ENCODE data around the gene SUPV3L1. TPM values are rescaled to one million over a fixed set of nuclear protein-coding genes. Genes with fewer than 3 reads are reported as not detected.

SUPV3L1 gene
- total RNA-seq, 4 donors from 2014 or later: 18.5 to 35.0 (median 30.6) TPM

GRCh38 chr10:69226919-69227450, 47.0 kb downstream of the SUPV3L1 start:
- H3K9me3 ChIP-seq: no peaks in the 10 kb centered on the region
- H3K4me3 ChIP-seq: no peak overlapping the region
- no peak for TF ChIP-seq POLR2A (IDR thresholded peaks at IDR 0.05)
- TF ChIP-seq, protein P1, sequence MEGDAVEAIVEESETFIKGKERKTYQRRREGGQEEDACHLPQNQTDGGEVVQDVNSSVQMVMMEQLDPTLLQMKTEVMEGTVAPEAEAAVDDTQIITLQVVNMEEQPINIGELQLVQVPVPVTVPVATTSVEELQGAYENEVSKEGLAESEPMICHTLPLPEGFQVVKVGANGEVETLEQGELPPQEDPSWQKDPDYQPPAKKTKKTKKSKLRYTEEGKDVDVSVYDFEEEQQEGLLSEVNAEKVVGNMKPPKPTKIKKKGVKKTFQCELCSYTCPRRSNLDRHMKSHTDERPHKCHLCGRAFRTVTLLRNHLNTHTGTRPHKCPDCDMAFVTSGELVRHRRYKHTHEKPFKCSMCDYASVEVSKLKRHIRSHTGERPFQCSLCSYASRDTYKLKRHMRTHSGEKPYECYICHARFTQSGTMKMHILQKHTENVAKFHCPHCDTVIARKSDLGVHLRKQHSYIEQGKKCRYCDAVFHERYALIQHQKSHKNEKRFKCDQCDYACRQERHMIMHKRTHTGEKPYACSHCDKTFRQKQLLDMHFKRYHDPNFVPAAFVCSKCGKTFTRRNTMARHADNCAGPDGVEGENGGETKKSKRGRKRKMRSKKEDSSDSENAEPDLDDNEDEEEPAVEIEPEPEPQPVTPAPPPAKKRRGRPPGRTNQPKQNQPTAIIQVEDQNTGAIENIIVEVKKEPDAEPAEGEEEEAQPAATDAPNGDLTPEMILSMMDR (IDR thresholded peaks at IDR 0.05): no peak
- no peak overlapping the region for H3K27ac ChIP-seq
- intact Hi-C loops (cut with DNase I; ENCODE audit: low total_unique reads): no loop called here
- peaks cover 0 to 5% of the 10 kb centered on the region in 2 donors for H3K4me1 ChIP-seq
- H3K27me3 ChIP-seq: no peaks in the 10 kb centered on the region
- no peaks in the 10 kb centered on the region for H3K36me3 ChIP-seq
- no peak for DNase-seq

GRCh38 chr10:69228151-69228550, 48.1 kb downstream of the SUPV3L1 start:
- Histone ChIP-seq H3K4me1 (peaks cover 0 to 4% of the 10 kb centered on the region in 2 donors), H3K27ac (no peak overlapping the region), H3K36me3 (no peaks in the 10 kb centered on the region), H3K27me3 (no peaks in the 10 kb centered on the region), H3K4me3 (no peak overlapping the region), H3K9me3 (no peaks in the 10 kb centered on the region)
- no peak for DNase-seq
- intact Hi-C loops (cut with DNase I; ENCODE audit: low total_unique reads): no loop called here
- no peak for TF ChIP-seq POLR2A (IDR thresholded peaks at IDR 0.05)
- TF ChIP-seq, protein P1 (IDR thresholded peaks at IDR 0.05): no peak

DNA sequence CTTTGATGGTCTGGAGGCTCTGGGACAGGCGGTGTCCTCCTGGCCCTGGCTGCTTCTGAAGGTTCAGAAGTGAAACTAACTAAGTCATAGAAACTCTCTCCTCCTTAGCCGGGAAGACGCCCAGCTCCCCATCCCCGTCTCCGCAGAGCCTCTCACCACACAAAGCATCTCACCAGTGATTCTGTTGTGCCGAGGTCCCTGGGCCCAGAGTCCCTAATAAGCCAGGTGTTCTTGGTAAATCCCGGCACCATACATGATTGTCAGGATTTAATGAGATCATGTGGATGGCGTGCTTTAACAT, 49.5 kb downstream of the SUPV3L1 start:
- DNase-seq: no peak
- Histone ChIP-seq H3K9me3 (no peaks in the 10 kb centered on the region), H3K27ac (no peak overlapping the region), H3K36me3 (no peaks in the 10 kb centered on the region), H3K4me1 (peaks cover 0 to 4% of the 10 kb centered on the region in 2 donors), H3K4me3 (no peak overlapping the region), H3K27me3 (no peaks in the 10 kb centered on the region)
- TF ChIP-seq, protein P1 (IDR thresholded peaks at IDR 0.05): no peak
- no peak for TF ChIP-seq POLR2A (IDR thresholded peaks at IDR 0.05)
- intact Hi-C loops (cut with DNase I; ENCODE audit: low total_unique reads): no loop called here

GRCh38 chr10:69230128-69230527, 50.1 kb downstream of the SUPV3L1 start:
- Histone ChIP-seq H3K9me3 (no peaks in the 10 kb centered on the region), H3K36me3 (no peaks in the 10 kb centered on the region), H3K4me1 (peaks cover 0 to 4% of the 10 kb centered on the region in 2 donors), H3K27ac (no peak overlapping the region), H3K27me3 (no peaks in the 10 kb centered on the region), H3K4me3 (no peak overlapping the region)
- intact Hi-C loops (cut with DNase I; ENCODE audit: low total_unique reads): no loop called here
- no peak for DNase-seq
- TF ChIP-seq, protein P1 (IDR thresholded peaks at IDR 0.05): no peak
- TF ChIP-seq POLR2A (IDR thresholded peaks at IDR 0.05): no peak

DNA sequence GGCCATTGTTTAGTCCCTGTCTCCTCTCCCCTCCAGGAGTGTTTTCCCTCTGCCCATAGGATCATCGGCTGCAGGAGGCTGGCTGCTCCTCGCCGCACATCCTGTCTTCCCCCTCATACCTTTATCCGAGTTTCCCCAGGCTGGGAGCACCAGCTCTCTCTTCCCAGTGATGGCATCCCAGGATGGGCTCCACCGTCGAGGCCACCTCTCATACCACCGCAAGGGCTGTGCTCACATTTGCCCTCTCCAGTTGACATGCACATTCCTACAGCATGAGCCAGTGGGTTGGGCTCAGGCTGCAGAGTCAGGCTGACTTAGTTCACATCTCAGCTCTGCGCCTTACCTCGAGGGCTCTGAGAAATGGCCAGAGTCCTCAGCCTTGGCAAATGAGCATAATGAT, 52.2 kb downstream of the SUPV3L1 start:
- intact Hi-C loops (cut with DNase I; ENCODE audit: low total_unique reads): no loop called here
- no peak for DNase-seq

More for the DNA sequence above, 52.2 kb downstream of the SUPV3L1 start:
- Histone ChIP-seq H3K4me1 (peaks cover 0 to 4% of the 10 kb centered on the region in 2 donors), H3K27me3 (no peaks in the 10 kb centered on the region), H3K9me3 (no peaks in the 10 kb centered on the region), H3K27ac (peak overlapping the region; percentile 42 to 73), H3K4me3 (no peak overlapping the region), H3K36me3 (no peaks in the 10 kb centered on the region)
- no peak for TF ChIP-seq POLR2A (IDR thresholded peaks at IDR 0.05)
- TF ChIP-seq, protein P1 (IDR thresholded peaks at IDR 0.05): no peak

Measured in uterus (tissue), 4 donors.